GM12875 (cell line): ENCODE data around the gene EEF1A2.

Experiments
- H3K4me3 ChIP-seq: one replicate; pipeline ENCODE4 v1.5.1; 2011; ENCODE audit warnings: low read depth, low read length, control low read depth
- CTCF ChIP-seq: IDR thresholded peaks from 2 replicates; pipeline ENCODE4 v1.5.1; 2011; ENCODE audit warnings: low read depth, mild to moderate bottlenecking, control low read depth, inconsistent platforms, low read length, moderate library complexity, borderline replicate concordance; ENCODE audit not compliant: insufficient read depth

Gene EEF1A2

DNA sequence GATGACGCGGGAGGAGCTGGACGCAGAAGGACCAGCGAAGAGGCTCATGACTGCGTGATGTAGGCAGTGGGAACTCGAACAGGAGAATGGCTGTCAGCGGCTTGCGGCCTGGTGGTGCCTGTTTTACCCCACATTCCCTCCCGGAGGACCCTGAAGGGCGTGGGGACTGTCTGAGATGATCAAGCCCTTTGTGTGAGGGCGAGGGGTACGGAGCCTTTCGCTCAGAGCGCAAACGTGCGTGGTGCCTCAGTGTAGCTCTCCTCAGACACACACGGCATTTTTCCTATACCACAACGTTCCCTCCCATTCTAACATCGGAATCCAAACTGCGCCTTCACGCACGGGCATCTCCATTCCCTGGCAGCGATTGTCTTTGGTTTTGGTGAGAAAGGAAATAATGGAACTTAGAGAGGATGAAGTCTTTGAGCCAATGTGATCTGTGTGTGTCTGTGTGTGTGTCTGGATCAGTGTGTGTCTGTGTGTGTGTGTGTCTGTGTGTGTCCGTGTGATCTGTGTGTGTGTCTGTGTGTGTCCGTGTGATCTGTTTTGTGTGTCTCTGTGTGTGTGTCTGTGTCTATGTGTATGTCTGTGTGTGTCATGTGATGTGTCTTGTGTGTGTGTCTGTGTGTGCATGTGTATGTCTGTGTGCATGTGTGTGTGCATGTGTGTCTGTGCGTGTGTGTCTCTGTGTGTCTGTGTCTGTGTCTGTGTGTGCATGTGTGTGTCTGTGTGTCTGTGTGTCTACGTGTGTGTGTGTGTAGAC, 33.0 kb upstream of the EEF1A2 start:
- no peak overlapping the region for H3K4me3 ChIP-seq
- TF ChIP-seq CTCF: no peak

DNA sequence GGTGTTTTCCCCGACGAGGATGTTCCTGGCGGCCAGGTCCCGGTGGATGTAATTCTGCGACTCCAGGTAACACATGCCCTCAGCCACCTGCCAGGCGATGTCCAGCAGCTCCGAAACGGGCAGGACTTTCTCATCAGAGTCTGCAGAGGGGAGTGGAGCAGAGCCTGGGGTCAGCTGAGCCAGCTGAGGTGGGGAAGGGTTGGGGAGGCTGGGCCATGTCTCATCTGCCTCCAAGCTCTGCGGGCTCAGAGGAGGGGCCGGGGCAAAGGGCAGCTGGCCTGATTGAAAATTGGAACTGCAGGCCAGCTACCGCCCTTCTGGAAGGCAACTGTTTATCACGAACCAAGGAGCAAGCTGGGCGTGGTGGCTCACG, 31.9 kb upstream of the EEF1A2 start:
- TF ChIP-seq CTCF: no peak
- no peak overlapping the region for H3K4me3 ChIP-seq

DNA sequence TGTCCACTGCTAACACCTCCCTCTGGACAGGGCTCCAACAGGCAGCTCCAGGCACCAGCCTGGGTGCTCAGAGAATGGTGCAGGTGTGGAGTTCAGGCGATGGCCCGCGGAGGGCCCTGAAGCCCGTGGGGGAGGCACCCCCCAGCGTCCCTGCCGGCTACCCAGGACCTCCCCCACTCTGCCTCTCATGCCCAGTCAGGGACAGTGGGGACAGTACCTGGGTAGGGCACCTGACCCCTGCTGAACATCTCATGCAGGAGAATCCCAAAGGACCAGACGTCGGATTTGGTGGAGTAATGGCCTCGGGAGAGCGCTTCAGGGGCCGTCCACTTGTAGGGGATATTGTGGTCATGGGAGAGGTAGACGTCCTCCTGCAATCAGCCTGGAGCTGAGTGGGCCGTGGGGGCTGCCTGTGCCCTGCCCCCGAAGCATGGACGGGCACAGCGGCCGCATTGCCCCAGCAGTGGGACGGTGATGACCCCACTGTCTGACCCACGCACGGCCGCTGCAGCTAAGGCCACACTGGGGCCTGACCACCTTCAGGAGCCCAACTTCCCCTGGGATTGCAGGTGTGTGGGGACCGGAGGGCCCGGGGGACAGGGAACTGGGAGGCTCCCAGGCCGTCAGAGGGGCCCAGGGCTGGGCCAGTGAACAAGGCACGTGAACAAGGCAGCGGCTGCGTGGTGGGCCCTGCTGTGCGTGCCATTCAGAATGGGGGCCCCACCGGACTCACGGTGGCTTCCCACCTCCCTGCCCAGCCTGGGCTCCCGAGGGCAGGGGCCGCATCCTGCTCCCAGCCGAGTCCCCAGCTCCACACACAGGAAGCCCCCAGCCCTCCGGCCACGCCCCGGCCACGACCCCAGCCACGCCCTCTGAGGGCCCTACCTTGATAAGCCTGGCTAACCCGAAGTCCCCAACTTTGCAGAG, 31.2 kb upstream of the EEF1A2 start:
- no peak overlapping the region for H3K4me3 ChIP-seq
- no peak for TF ChIP-seq CTCF

GRCh38 chr20:63529180-63529860, 30.4 kb upstream of the EEF1A2 start:
- no peak overlapping the region for H3K4me3 ChIP-seq
- TF ChIP-seq CTCF: no peak

DNA sequence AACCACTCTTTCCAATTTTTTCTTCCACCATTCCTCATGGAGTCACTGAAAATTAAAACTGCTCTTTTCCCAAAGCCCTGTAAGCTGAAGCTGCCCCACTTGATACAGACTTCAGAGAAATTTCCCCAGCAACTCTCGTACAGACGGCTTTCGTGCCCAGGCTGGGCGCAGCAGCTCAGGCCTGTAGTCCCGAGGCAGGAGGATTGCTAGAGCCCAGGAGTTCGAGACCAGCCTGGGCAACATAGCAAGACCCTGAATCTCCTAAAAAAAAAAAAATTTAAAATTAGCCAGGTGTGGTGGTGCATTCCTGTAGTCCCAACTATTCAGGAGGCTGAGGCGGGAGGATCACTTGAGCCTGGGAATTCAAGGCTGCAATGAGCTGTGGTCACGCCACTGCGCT, 28.3 kb upstream of the EEF1A2 start:
- H3K4me3 ChIP-seq: no peak overlapping the region
- no peak for TF ChIP-seq CTCF

DNA sequence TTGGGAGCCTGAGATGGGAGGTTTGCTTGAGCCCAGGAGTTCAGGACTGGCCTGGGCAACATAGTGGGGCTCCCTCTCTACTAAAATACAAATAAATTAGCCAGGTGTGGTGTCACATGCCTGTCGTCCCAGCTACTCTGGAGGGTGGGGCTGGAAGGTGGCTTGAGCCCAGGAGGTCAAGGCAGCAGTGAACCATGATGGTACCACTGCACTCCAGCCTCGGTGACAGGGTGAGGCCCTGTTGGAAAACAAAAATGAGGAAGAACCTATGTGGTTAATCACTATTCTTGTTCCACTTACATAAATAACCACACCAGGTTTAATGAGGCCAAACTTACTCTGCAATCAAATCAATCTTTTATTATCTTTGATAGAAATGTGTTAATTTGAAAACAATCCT, 27.1 kb upstream of the EEF1A2 start:
- no peak overlapping the region for H3K4me3 ChIP-seq
- TF ChIP-seq CTCF: no peak
